ENCODE data around the gene CCN5.
"Not testable (repeated sequence)": the region's sequence is repeated elsewhere in the genome, so short reads cannot be mapped to it uniquely, and the experiment has no call there.

Gene CCN5

GRCh38 chr20:44761423-44761822 is 46.3 kb downstream of the CCN5 start:
- H3K4me3 ChIP-seq (ENCODE audit: low read length), result no peak overlapping the region
- no peak for DNase-seq (ENCODE audit: low read depth)
- TF ChIP-seq CTCF (conservative IDR thresholded peaks at IDR 0.05; ENCODE audit: low read length), result no peak

GRCh38 chr20:44762466-44763140 is 47.4 kb downstream of the CCN5 start:
- no peak for TF ChIP-seq CTCF (conservative IDR thresholded peaks at IDR 0.05; ENCODE audit: low read length)

GRCh38 chr20:44763798-44764197 is 48.6 kb downstream of the CCN5 start:
- H3K4me3 ChIP-seq (ENCODE audit: low read length), result not testable (repeated sequence)

More at GRCh38 chr20:44762466-44763140, 47.4 kb downstream of the CCN5 start:
- no peak for DNase-seq (ENCODE audit: low read depth)
- no peak overlapping the region for H3K4me3 ChIP-seq (ENCODE audit: low read length)

GRCh38 chr20:44765091-44765490 is 49.9 kb downstream of the CCN5 start:
- TF ChIP-seq CTCF (conservative IDR thresholded peaks at IDR 0.05; ENCODE audit: low read length), result no peak
- no peak for DNase-seq (ENCODE audit: low read depth)

More at GRCh38 chr20:44763798-44764197, 48.6 kb downstream of the CCN5 start:
- not testable (repeated sequence) for DNase-seq (ENCODE audit: low read depth)

GRCh38 chr20:44765701-44766347 is 50.7 kb downstream of the CCN5 start:
- TF ChIP-seq CTCF (conservative IDR thresholded peaks at IDR 0.05; ENCODE audit: low read length), result no peak
- H3K4me3 ChIP-seq (ENCODE audit: low read length), result no peak overlapping the region
- no peak for DNase-seq (ENCODE audit: low read depth)

More at GRCh38 chr20:44765091-44765490, 49.9 kb downstream of the CCN5 start:
- H3K4me3 ChIP-seq (ENCODE audit: low read length), result no peak overlapping the region

GRCh38 chr20:44768256-44768655 is 53.1 kb downstream of the CCN5 start:
- no peak for DNase-seq (ENCODE audit: low read depth)
- no peak for TF ChIP-seq CTCF (conservative IDR thresholded peaks at IDR 0.05; ENCODE audit: low read length)
- H3K4me3 ChIP-seq (ENCODE audit: low read length), result no peak overlapping the region

GRCh38 chr20:44768854-44769480 is 53.8 kb downstream of the CCN5 start:
- no peak for TF ChIP-seq CTCF (conservative IDR thresholded peaks at IDR 0.05; ENCODE audit: low read length)
- H3K4me3 ChIP-seq (ENCODE audit: low read length), result no peak overlapping the region
- no peak for DNase-seq (ENCODE audit: low read depth)
